ENCODE data around the gene CHURC1. TPM values are rescaled to one million over a fixed set of nuclear protein-coding genes. Genes with fewer than 3 reads are reported as not detected.
A peak's percentile ranks its signal among the peaks of the same experiment; 100 is the strongest.

Gene CHURC1
- total and polyA plus RNA-seq, 4 donors, result 18.8 to 174 (median 34.6) TPM

DNA sequence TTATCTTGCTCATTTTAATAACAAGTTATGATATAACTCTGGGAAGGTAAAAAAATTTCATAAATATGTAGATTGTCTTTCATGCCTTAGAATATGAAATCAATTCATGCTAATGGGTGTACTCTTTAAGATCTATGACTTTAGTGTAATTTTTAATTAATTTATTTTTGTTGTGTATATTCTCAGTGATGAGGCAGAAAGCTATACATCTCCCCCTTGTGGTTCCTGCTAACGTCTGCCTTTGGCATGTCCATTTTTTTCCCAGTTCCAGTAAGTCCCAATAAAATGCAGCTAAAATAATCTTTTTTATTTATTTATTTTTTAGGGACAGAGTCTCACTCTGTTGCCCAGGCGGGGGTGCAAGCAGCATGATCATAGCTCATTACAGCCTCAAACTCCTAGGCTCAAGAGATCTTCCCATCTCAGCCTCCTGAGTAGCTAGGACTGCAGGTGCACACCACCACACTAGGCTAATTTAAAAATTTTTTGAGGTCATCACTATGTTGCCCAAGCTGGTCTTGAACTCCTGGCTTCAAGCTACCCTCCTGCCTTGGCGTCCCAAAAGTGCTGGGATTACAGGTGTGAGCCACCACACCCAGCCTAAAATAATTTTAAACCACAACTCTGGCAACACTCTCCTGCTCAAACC is 3.3 kb upstream of the CHURC1 start:
- H3K4me1 ChIP-seq (ENCODE audit: control insufficient read depth in 4 of 4, insufficient read depth in 4 of 4, low read length in 3 of 4), result peaks cover 2 to 18% (median 10%) of the 10 kb centered on the region in 4 donors
- DNase-seq (ENCODE audit: low spot score), result no peak
- 27% methylated on average over 3 of the region's 3 CpGs for WGBS

DNA sequence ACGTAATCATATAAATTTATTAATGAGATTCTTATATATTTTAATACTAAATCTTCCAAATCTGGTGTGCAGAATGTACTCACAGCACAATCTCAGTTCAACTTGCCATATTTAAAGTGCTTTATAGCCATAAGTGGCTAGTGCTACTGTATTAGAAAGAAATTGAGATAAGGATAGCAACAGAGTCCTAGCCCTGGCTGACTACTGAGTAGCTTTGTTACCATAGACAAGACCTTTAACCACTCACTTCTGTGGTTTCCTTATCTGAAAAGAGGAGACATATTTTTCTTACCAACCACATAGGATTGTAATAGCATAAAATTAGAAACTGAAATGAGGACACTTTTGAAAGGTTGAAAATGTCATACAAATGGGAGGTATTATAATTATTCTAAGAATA is 2.0 kb upstream of the CHURC1 start:
- H3K4me1 ChIP-seq (ENCODE audit: control insufficient read depth in 4 of 4, insufficient read depth in 4 of 4, low read length in 3 of 4), result peaks cover 3 to 22% (median 12%) of the 10 kb centered on the region in 4 donors
- H3K4me3 ChIP-seq (ENCODE audit: low read depth in 1 of 3, low read length in 3 of 3), result no peak overlapping the region
- no peaks in the 10 kb centered on the region for H3K9me3 ChIP-seq (ENCODE audit: control insufficient read depth in 4 of 4, low read length in 3 of 4)
- H3K9ac ChIP-seq (ENCODE audit: low read depth in 1 of 2, low read length in 2 of 2), result no peak overlapping the region
- WGBS, result 1% methylated on average over 1 of the region's 1 CpG
- H3K36me3 ChIP-seq (ENCODE audit: control insufficient read depth in 4 of 4, insufficient read depth in 3 of 4, low read depth in 1 of 4, low read length in 3 of 4), result no peaks in the 10 kb centered on the region
- DNase-seq (ENCODE audit: low spot score), result no peak
- H3K27me3 ChIP-seq (ENCODE audit: control insufficient read depth in 4 of 4, insufficient read depth in 4 of 4, low read length in 3 of 4), result no peaks in the 10 kb centered on the region
- H3K27ac ChIP-seq (ENCODE audit: low read depth in 1 of 2, low read length in 2 of 2), result no peak overlapping the region
- TF ChIP-seq GABPA (IDR thresholded peaks at IDR 0.05 in 1 of 2, conservative IDR thresholded peaks at IDR 0.05 in 1 of 2), result no peak
- no peak for TF ChIP-seq HNF4G (IDR thresholded peaks at IDR 0.05)
- TF ChIP-seq RAD21 (IDR thresholded peaks at IDR 0.05), result no peak
- TF ChIP-seq YY1 (IDR thresholded peaks at IDR 0.05), result no peak
- TF ChIP-seq HNF4A (conservative IDR thresholded peaks at IDR 0.05), result no peak
- TF ChIP-seq, protein P1, sequence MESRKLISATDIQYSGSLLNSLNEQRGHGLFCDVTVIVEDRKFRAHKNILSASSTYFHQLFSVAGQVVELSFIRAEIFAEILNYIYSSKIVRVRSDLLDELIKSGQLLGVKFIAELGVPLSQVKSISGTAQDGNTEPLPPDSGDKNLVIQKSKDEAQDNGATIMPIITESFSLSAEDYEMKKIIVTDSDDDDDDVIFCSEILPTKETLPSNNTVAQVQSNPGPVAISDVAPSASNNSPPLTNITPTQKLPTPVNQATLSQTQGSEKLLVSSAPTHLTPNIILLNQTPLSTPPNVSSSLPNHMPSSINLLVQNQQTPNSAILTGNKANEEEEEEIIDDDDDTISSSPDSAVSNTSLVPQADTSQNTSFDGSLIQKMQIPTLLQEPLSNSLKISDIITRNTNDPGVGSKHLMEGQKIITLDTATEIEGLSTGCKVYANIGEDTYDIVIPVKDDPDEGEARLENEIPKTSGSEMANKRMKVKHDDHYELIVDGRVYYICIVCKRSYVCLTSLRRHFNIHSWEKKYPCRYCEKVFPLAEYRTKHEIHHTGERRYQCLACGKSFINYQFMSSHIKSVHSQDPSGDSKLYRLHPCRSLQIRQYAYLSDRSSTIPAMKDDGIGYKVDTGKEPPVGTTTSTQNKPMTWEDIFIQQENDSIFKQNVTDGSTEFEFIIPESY (IDR thresholded peaks at IDR 0.05), result no peak
- no peak for TF ChIP-seq JUND (IDR thresholded peaks at IDR 0.05)
- no peak for TF ChIP-seq FOXA2 (IDR thresholded peaks at IDR 0.05)
- no peak for TF ChIP-seq TAF1 (conservative IDR thresholded peaks at IDR 0.05)
- no peak for TF ChIP-seq NR2F2 (IDR thresholded peaks at IDR 0.05)
- TF ChIP-seq RXRA (IDR thresholded peaks at IDR 0.05), result no peak
- TF ChIP-seq, protein P2, sequence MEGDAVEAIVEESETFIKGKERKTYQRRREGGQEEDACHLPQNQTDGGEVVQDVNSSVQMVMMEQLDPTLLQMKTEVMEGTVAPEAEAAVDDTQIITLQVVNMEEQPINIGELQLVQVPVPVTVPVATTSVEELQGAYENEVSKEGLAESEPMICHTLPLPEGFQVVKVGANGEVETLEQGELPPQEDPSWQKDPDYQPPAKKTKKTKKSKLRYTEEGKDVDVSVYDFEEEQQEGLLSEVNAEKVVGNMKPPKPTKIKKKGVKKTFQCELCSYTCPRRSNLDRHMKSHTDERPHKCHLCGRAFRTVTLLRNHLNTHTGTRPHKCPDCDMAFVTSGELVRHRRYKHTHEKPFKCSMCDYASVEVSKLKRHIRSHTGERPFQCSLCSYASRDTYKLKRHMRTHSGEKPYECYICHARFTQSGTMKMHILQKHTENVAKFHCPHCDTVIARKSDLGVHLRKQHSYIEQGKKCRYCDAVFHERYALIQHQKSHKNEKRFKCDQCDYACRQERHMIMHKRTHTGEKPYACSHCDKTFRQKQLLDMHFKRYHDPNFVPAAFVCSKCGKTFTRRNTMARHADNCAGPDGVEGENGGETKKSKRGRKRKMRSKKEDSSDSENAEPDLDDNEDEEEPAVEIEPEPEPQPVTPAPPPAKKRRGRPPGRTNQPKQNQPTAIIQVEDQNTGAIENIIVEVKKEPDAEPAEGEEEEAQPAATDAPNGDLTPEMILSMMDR (IDR thresholded peaks at IDR 0.05; ENCODE audit: low read depth, low read length, missing input control), result no peak
- TF ChIP-seq EGR1 (IDR thresholded peaks at IDR 0.05; ENCODE audit: low read depth in 2 of 2), result no peak
- no peak for TF ChIP-seq MAX (IDR thresholded peaks at IDR 0.05)
- no peak for TF ChIP-seq FOXA1 (IDR thresholded peaks at IDR 0.05)
- no peak for TF ChIP-seq SP1 (IDR thresholded peaks at IDR 0.05)
- TF ChIP-seq, protein P3, sequence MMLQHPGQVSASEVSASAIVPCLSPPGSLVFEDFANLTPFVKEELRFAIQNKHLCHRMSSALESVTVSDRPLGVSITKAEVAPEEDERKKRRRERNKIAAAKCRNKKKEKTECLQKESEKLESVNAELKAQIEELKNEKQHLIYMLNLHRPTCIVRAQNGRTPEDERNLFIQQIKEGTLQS (IDR thresholded peaks at IDR 0.05), result no peak

More for the DNA sequence above, 3.3 kb upstream of the CHURC1 start:
- TF ChIP-seq, protein P2 (IDR thresholded peaks at IDR 0.05; ENCODE audit: low read depth, low read length, missing input control), result peak; percentile 39
- TF ChIP-seq NR2F2 (IDR thresholded peaks at IDR 0.05) (no peak), RAD21 (IDR thresholded peaks at IDR 0.05) (peak; percentile 29 to 53), JUND (IDR thresholded peaks at IDR 0.05) (no peak)
- TF ChIP-seq, protein P4, sequence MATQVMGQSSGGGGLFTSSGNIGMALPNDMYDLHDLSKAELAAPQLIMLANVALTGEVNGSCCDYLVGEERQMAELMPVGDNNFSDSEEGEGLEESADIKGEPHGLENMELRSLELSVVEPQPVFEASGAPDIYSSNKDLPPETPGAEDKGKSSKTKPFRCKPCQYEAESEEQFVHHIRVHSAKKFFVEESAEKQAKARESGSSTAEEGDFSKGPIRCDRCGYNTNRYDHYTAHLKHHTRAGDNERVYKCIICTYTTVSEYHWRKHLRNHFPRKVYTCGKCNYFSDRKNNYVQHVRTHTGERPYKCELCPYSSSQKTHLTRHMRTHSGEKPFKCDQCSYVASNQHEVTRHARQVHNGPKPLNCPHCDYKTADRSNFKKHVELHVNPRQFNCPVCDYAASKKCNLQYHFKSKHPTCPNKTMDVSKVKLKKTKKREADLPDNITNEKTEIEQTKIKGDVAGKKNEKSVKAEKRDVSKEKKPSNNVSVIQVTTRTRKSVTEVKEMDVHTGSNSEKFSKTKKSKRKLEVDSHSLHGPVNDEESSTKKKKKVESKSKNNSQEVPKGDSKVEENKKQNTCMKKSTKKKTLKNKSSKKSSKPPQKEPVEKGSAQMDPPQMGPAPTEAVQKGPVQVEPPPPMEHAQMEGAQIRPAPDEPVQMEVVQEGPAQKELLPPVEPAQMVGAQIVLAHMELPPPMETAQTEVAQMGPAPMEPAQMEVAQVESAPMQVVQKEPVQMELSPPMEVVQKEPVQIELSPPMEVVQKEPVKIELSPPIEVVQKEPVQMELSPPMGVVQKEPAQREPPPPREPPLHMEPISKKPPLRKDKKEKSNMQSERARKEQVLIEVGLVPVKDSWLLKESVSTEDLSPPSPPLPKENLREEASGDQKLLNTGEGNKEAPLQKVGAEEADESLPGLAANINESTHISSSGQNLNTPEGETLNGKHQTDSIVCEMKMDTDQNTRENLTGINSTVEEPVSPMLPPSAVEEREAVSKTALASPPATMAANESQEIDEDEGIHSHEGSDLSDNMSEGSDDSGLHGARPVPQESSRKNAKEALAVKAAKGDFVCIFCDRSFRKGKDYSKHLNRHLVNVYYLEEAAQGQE (IDR thresholded peaks at IDR 0.05), result no peak
- Histone ChIP-seq H3K4me3 (ENCODE audit: low read depth in 1 of 3, low read length in 3 of 3) (no peak overlapping the region), H3K36me3 (ENCODE audit: control insufficient read depth in 4 of 4, insufficient read depth in 3 of 4, low read depth in 1 of 4, low read length in 3 of 4) (no peaks in the 10 kb centered on the region), H3K9ac (ENCODE audit: low read depth in 1 of 2, low read length in 2 of 2) (no peak overlapping the region), H3K9me3 (ENCODE audit: control insufficient read depth in 4 of 4, low read length in 3 of 4) (no peaks in the 10 kb centered on the region), H3K27ac (ENCODE audit: low read depth in 1 of 2, low read length in 2 of 2) (no peak overlapping the region), H3K27me3 (ENCODE audit: control insufficient read depth in 4 of 4, insufficient read depth in 4 of 4, low read length in 3 of 4) (no peaks in the 10 kb centered on the region)
